Measurements from ENCODE around the gene MTMR11.
A peak's percentile ranks its signal among the peaks of the same experiment; 100 is the strongest.

The MTMR11 gene

GRCh38 chr1:149933208-149933607 is 3.5 kb downstream of the MTMR11 start:
- DNase-seq: no peak

GRCh38 chr1:149932474-149932873 is 4.2 kb downstream of the MTMR11 start:
- no peak for DNase-seq

DNA sequence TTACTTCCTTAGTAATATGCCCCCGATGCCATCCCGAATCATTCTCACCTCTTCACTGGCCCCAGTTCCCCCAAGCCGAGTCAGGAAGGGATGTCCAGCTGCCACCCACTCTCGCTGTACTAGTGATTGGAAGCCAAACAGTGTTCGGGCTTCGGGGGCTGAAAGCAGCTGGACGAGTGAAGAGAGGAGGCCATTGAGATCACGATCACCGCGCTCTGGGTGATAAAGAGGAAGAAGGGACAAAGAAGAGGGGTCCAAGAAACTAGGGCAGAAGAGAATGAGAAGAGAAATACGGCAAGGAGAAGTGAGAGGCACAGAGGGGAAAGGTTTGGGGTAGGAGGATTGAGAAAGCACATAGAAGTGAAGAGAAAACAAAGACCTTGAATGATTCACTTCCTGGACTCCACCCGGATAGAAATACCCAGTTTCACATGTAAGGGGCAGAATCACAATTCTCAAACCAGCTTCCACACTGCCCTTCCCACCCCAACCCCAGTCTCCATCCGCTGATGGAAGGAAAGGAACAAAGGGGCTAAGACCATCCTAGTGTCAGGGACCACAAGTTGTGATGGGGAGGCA is 5.4 kb downstream of the MTMR11 start:
- DNase-seq: no peak

DNA sequence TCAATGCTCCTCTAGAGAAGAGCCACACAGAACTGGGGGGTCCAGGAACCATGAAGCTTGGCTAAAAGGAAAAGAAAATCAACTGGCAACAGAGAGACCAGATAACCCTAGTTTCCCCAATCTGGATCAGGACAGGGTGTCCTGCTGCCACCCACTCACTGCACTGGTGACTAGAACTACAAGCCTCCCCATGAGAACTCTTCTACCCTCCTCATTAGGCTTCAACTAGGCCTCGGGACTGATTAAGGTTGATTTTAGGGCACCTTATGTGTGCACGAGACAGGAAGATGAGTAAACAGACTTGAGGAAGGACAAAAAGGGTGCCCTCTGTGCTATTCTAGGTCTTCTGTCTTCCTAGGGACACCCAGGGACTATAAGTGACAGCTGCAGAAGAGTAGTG is 6.8 kb downstream of the MTMR11 start:
- no peak for DNase-seq

DNA sequence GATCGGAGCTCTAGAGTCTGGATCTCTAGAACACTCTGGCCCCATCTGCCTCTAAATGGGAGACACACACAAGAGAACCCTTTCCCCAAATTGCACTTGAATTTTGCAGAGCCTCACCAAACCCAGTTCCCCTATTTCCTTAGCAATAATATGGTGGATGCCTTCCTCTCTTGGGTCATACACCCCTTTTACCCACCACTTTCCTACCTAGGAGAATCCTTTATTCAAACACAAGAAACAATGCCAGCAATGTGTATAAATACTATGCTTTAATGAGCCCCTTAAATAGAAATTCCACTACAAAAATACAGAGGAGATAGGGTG is 8.3 kb downstream of the MTMR11 start:
- DNase-seq: no peak

DNA sequence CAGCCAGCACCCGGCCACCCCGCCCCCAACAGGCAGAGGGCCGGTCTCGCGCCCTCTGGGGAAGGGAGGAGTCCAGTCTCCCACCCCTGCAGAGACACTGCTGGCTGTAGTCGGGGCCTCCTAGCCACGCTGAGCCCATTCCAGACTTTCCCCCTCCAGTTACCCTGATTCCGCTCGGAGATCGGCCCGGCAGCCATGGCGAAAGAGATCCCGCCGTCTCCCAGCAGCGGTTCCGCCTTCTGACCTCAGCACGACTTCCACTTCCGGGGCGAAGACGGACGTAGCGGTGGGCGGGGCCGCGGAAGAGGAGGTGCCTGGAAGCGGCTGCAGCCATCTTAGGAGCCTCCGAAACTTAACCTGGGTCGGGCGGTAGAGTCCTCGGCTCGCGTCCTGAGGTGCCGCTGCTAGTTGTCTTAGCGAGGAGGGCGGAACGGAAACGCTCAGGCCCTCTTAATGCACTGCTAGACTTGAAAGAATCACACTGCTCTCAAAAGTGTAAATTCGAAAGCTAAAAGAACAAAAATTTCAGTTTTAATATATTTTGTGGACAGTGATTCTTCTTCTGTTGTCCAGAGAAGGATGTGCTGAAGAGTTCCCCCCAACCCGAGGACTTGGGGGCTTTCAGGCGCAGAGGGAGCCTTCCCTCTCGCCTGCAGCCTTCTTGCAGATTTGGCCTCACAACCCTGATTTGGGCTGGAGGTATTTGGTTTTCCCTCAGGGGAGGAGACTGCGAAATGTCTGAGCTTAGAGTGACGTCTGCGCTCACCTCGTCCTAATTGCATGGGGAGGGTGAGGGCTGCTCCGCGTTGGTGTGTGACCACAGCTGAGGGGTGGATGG is 8.9 kb downstream of the MTMR11 start, which contains the start of gene SF3B4:
Gene SF3B4 (minus strand): TSS at position 241 of the 838 bp plus-strand sequence. CDS start 44 bp downstream, at position 197.
- peak; percentile 93 for DNase-seq

- DNase-seq: no peak
Observed at GRCh38 chr1:149927056-149927562, 9.6 kb downstream of the MTMR11 start.

GRCh38 chr1:149926296-149926695 is 10.4 kb downstream of the MTMR11 start:
- no peak for DNase-seq

- no peak for DNase-seq
Observed at GRCh38 chr1:149925751-149926150, 10.9 kb downstream of the MTMR11 start.

- no peak for DNase-seq
Observed at GRCh38 chr1:149925345-149925744, 11.3 kb downstream of the MTMR11 start.

DNA sequence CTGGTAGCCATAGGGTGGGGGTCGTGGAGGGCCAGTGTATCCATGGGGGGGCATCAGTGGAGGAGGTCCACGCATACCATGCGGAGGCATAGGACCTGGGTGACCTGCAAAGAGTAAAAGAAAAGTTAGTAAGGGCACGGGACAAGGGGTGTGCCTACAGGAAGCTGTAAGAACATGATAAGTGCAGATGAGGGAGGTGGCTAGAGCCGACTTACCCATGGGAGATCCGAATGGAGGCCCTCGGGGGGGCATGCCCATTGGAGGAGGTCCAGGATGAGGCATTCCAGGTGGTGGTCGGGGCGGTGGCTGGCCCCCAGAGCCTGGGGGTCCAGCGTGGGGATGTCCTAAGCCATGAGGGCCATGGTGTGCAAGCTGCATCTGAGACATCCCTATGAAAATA is 13.1 kb downstream of the MTMR11 start:
- no peak for DNase-seq

GRCh38 chr1:149917571-149918144 is 19.0 kb downstream of the MTMR11 start, which contains the start of gene SV2A:
TSS of gene SV2A (minus strand) at chr1:149917844. CDS start at chr1:149913840, 4,004 bp downstream.
- peak; percentile 47 for DNase-seq

DNA sequence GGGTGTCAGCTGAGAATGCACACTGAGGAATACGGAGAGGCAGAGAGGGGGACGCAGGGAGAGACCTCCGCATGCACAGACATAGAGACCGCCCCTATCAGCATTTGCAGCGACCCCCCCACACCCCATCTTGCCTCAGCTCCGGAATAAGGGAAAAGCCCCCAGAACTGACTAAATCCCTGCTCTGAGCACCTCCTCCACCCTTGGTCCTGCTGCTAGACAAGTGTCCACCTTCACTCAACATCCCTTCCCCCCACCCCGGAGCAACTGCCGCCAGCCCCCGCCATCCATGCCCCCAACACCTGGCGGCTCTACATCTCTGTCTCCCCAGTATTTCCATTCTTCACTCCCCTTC is 19.8 kb downstream of the MTMR11 start:
- no peak for DNase-seq

DNA sequence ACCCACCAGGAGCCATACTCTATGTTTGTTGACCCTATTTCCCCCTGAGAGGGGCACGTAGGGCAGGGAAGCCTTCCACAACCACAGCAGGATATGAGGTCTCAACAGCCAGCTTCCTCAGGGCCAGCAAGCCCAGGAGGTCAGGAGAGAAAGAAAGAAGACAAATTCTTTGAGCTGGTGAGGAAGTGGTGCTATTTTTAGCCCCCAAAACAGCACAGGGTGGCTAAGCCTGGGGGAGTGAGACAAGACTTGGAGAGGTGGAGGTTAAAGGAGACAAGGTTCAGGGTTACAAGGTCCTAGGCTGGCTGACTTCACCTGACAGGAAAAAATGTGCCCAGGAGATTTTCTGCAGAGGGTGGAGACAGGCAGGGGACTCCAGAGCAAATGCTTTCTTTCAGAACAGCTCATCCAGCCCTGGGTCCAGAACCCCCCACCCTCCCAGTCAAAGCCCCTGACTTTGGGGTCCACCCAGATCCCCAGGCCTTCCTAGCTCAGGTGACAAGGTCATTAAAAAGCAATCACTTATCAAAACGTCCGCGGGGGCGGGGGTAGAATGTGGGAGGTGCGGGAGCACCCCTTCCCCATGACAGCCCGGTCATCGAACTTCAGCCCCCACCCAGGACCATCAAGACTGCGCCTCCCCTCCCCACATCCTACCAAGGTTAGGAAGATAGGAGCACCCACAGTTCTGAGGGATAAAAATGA is 20.3 kb downstream of the MTMR11 start:
- no peak for DNase-seq

DNA sequence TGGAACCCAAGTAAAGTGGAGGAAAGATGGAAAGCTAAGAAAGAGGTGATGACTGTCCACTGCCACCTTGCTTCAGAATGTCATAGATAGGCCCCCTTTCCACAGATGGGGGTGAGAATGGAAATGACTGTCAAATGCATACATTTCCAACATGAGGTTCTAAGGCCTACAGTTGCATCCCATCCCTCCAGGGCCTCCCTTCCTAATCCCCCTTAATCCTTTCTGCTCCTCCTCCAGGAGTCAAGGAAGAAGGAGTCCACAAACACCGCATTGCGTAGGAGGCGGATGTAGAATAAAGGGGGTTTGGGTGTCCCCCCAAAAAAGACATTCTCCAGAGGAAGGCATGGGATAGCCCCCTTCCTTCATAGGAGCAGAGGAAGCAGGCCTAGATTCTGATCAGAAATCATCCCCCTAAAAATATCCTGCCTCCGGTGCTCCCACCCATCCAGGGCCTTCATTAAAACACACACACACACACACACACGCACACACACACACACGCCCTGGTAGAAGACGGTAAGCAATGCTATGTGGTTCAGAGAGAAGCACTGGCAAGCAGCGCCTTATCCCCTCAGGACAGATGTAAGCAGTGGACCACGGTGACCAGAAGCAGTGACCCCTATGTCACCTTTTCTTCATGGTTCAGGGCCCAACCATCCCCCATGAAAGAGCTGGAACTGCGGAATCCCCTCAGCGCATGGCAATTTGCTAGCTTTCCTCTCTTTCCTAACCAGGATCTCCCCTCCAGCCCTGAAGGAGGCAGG is 21.1 kb downstream of the MTMR11 start:
- DNase-seq: no peak

- DNase-seq: no peak
Observed at GRCh38 chr1:149914545-149914944, 22.1 kb downstream of the MTMR11 start.

DNA sequence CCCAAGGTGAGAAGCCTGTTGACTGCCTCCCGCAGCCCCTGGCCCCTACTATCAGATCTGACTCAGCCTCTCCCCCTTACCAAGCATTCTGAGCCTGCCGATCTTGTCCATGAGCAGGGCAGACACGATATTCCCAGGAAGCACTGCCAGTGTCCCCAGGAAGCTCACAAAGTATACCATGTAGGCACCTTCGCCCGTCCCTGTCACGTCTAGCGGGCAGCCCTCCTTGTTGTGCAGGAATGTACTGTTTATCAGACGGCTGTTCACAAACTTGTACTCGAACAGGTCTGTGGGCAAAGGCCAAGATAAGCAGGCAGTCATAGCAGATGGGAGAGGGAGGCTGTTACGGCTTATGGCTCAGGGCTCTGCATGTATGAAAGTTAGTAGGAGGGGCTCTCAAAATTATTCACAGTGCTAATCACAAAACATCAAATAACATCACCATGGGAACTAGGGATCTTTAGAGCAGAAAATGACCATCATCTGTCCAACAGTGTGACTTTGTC is 30.1 kb downstream of the MTMR11 start:
- DNase-seq: no peak

DNA sequence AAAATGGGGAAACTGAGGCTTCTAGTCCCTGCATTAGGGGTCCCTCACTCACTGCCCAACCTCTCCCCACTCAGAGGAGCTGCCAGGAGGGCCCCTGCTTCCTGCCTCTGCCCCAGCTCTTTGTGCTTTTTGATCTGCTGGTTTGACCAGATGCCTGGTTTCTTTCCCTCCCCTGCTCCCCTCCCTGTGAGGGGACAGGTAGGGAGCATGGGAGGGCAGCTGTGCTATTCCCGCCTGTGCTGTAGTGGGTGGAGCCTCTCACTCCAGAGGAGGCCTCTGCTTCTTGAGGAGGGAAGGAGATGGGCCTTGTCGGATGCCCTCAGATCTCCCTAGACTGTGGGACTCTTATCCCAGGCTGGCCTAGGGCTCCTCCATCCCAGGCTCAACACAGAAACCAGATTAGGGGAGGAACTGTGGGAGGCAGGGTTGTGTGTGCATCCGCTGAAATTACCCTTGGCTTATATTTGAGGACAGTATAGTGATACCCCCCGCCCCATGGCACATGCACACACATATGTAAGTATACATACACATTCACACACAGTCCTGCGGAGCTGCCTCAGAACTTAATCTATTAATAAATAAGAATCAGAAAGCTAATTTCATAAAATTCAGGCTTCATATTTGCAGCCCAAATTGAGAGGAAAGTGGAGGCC is 32.7 kb downstream of the MTMR11 start:
- no peak for DNase-seq

DNA sequence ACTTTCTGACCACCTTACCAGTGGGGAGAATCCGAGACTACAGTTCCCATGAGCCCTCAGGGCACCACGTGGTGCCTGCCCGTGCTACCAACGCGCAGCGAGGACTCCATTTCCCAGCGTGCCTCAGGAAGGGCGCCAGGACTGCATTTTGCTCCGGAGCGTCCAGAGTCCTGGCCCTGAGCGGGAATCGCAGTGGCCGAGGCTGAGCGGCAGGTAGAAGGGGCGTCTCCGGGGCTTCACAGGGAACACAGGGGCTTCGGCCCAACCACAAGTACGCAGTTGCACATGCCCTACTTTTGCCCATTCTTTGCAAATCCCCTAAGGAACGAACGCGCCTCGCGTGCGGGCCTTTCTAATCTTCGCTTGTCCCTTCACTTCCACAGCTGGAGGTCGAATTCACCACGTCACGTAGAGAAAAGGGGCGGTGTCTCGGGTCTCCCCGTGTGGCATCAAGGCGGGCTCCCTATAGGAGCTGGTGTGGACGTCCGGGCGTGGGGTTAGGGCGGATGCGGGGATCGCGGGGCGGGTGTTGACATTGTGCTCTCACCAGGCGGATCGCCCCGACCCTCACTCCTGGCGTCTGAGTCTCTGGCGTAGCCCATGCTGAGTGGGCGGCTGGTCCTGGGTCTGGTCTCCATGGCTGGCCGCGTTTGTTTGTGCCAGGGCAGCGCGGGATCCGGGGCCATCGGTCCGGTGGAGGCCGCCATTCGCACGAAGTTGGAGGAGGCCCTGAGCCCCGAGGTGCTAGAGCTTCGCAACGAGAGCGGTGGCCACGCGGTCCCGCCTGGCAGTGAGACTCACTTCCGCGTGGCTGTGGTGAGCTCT is 37.0 kb downstream of the MTMR11 start, which contains the start of gene BOLA1:
Gene BOLA1 (plus strand): TSS at position 109 of the 825 bp plus-strand sequence. CDS start 492 bp downstream, at position 601.
- peak; percentile 88 for DNase-seq

GRCh38 chr1:149896575-149896974 is 40.1 kb downstream of the MTMR11 start:
- no peak for DNase-seq

DNA sequence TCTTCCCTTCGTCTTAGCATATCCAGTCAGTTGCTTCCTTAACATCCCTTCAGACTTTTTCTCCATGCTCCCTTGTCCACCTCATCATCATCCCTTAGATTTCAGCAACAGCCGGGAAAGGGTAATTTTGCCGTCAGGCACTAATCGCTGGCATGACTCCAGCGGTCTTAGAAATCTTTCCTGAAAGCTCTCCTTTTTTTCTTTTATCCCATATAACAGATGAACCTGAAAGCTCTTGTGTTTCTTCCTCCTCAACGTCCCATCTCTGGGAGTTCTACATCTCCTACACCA is 47.7 kb downstream of the MTMR11 start:
- no peak for DNase-seq

Measured in NCI-H2171 (cell line).